ENCODE measurements around the gene PCSK4.

DNA sequence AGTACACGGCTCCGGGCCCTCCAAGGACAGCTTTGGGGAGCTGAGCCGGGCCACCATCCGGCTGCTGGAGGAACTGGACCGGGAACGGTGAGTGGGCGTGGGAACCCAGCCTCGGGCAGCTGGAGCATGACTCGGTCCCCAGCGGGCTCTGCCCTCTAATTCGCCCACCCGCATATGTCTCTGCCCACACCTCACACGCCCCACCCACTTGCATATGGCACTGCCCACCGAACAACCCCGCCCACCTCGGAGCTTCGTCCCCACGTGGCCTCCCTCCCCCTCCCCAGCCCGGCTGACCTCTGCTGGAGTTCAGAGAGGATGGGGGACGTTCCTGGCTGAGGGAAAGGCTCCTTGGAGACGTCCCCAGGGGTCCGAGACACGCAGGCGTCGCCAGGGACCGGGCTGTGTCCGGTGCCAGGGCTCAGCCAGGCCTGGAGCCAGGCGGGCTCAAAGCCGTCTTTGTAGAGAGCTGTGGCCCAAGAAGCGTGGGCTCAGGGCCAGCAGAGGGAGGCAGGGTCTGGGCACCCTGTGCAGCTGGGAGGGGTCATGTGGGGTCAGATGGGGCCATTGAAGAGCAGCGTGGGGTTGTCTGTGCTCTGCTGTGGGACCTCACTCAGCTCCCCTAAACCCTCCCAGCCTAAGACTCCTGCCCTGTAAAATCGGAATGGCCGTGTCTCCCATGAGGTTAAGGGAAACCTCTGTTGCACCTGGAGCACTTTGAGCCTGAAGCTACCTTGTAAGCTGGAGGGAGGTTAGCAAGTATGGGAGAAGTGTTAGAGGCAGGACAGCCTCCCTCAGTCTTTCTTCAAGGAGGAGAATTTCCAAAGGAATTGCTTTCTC lies 36.4 kb downstream of the PCSK4 start:
- TF ChIP-seq EZH2 (IDR thresholded peaks at IDR 0.05; ENCODE audit: low read depth) = no peak
- TF ChIP-seq, protein P1, sequence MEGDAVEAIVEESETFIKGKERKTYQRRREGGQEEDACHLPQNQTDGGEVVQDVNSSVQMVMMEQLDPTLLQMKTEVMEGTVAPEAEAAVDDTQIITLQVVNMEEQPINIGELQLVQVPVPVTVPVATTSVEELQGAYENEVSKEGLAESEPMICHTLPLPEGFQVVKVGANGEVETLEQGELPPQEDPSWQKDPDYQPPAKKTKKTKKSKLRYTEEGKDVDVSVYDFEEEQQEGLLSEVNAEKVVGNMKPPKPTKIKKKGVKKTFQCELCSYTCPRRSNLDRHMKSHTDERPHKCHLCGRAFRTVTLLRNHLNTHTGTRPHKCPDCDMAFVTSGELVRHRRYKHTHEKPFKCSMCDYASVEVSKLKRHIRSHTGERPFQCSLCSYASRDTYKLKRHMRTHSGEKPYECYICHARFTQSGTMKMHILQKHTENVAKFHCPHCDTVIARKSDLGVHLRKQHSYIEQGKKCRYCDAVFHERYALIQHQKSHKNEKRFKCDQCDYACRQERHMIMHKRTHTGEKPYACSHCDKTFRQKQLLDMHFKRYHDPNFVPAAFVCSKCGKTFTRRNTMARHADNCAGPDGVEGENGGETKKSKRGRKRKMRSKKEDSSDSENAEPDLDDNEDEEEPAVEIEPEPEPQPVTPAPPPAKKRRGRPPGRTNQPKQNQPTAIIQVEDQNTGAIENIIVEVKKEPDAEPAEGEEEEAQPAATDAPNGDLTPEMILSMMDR (conservative IDR thresholded peaks at IDR 0.05) = no peak
